ENCODE measurements around the gene SERPING1. TPM values are rescaled to one million over a fixed set of nuclear protein-coding genes. Genes with fewer than 3 reads are reported as not detected.
A peak's percentile ranks its signal among the peaks of the same experiment; 100 is the strongest.

SERPING1 gene
- total and polyA plus RNA-seq, 2 donors (not counting 3 experiments of a cell fraction or from before 2014, with no cell fraction given), result 0.30 TPM; not detected in 1

DNA sequence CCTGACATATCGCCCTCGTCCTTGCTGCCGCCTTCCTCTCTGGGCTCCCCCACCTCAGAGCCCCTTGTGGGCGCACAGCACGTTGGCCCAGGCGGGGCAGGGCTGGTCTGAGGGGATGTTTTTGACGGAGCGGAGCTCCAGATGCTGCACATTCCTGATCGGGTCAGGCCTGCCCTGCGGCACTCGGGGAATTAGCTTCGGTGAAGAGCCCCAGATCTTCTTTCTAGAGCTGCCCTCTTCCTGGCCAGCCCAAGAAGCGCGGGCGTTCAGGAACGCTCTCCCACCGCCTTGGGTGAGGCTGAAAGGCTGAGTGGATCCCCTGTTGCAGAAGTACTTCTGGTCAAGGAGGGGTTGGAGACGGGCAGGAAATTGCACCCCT, 40.1 kb downstream of the SERPING1 start:
- Histone ChIP-seq H2AFZ (ENCODE audit: low read depth, low read length) (peak overlapping the region; percentile 98), H3K9me1 (replicated peaks; ENCODE audit: control insufficient read depth, extremely low read depth, insufficient read depth, low read length) (no peaks in the 10 kb centered on the region), H3K4me3 (replicated peaks in 1 of 3; ENCODE audit: insufficient read depth in 1 of 3, low read depth in 1 of 3, low read length in 3 of 3) (peak overlapping the region; percentile 49 to 74 (median 55)), H3K36me3 (ENCODE audit: control insufficient read depth in 2 of 2, extremely low read depth in 1 of 2, insufficient read depth in 2 of 2, low read length in 2 of 2) (no peaks in the 10 kb centered on the region), H3K4me1 (ENCODE audit: control insufficient read depth, extremely low read depth, insufficient read depth, low read length) (peaks cover 24% of the 10 kb centered on the region), H3K27me3 (ENCODE audit: control insufficient read depth in 2 of 2, insufficient read depth in 2 of 2, low read length in 2 of 2) (peaks cover 4 to 7% of the 10 kb centered on the region in 2 experiments), H3K27ac (ENCODE audit: insufficient read depth, low read depth, low read length) (no peak overlapping the region), H3K9ac (replicated peaks; ENCODE audit: extremely low read depth, insufficient read depth, low read length) (peak overlapping the region; percentile 89), H3K9me3 (replicated peaks; ENCODE audit: control insufficient read depth, insufficient read depth, low read length) (no peaks in the 10 kb centered on the region), H3K4me2 (ENCODE audit: insufficient read depth, low read length) (peak overlapping the region; percentile 92), H4K20me1 (replicated peaks; ENCODE audit: control insufficient read depth, extremely low read depth, insufficient read depth, low read length) (no peaks in the 10 kb centered on the region), H3K79me2 (ENCODE audit: control insufficient read depth, insufficient read depth, low read length) (peaks cover 18% of the 10 kb centered on the region)
- CTCF ChIA-PET, result interaction anchor here (2.1 kb wide), 1 partner anchor 70 kb away, joined by 7 read pairs; the partner anchor contains the start of gene UBE2L6
- BruUV-seq (replicated peaks), result no TSS peak
- FAIRE-seq (no peak), DNase-seq (ENCODE audit: low read depth, low spot score) (no peak)
- TF ChIP-seq, protein P1, sequence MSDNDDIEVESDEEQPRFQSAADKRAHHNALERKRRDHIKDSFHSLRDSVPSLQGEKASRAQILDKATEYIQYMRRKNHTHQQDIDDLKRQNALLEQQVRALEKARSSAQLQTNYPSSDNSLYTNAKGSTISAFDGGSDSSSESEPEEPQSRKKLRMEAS (IDR thresholded peaks at IDR 0.05; ENCODE audit: insufficient read depth, insufficient read length), result no peak
- TF ChIP-seq GATA2 (IDR thresholded peaks at IDR 0.05; ENCODE audit: insufficient read depth, insufficient read length, low read depth, low read length), result no peak
- dilution Hi-C loops (cut with MboI; ENCODE audit: extremely low pct_ligation_motif_present, low sequenced_read_pairs) (no loop called here), intact Hi-C loops (cut with micrococcal nuclease) (loop anchor here (1.0 to 2.0 kb wide), 3 partner anchors 20 to 213 kb away; partner anchors contain the start of gene CLP1)
- POLR2A ChIA-PET, result no interaction called here

GRCh38 chr11:57638005-57638781, 40.7 kb downstream of the SERPING1 start:
- CTCF ChIA-PET, result interaction anchor here (2.1 to 4.1 kb wide), 2 partner anchors 68 to 70 kb away, joined by 7 to 154 read pairs; partner anchors contain the start of gene UBE2L6
- TF ChIP-seq, protein P1 (IDR thresholded peaks at IDR 0.05; ENCODE audit: insufficient read depth, insufficient read length), result no peak
- TF ChIP-seq EZH2 (IDR thresholded peaks at IDR 0.05; ENCODE audit: borderline replicate concordance, low read depth, low read length, severe bottlenecking), result no peak
- TF ChIP-seq MYC (IDR thresholded peaks at IDR 0.05; ENCODE audit: low read depth, low read length), result no peak
- TF ChIP-seq GATA2 (IDR thresholded peaks at IDR 0.05; ENCODE audit: insufficient read depth, insufficient read length, low read depth, low read length), result no peak
- TF ChIP-seq POLR2A (IDR thresholded peaks at IDR 0.05; ENCODE audit: low read depth, low read length), result peak; percentile 82
- TF ChIP-seq, protein P2, sequence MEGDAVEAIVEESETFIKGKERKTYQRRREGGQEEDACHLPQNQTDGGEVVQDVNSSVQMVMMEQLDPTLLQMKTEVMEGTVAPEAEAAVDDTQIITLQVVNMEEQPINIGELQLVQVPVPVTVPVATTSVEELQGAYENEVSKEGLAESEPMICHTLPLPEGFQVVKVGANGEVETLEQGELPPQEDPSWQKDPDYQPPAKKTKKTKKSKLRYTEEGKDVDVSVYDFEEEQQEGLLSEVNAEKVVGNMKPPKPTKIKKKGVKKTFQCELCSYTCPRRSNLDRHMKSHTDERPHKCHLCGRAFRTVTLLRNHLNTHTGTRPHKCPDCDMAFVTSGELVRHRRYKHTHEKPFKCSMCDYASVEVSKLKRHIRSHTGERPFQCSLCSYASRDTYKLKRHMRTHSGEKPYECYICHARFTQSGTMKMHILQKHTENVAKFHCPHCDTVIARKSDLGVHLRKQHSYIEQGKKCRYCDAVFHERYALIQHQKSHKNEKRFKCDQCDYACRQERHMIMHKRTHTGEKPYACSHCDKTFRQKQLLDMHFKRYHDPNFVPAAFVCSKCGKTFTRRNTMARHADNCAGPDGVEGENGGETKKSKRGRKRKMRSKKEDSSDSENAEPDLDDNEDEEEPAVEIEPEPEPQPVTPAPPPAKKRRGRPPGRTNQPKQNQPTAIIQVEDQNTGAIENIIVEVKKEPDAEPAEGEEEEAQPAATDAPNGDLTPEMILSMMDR (IDR thresholded peaks at IDR 0.05; ENCODE audit: extremely low read depth in 1 of 2, insufficient read depth in 1 of 2, low read depth in 1 of 2, low read length in 2 of 2), result no peak
- TF ChIP-seq JUN (IDR thresholded peaks at IDR 0.05; ENCODE audit: borderline replicate concordance, insufficient read depth, insufficient read length, low read depth), result no peak
- peak; percentile 64 for TF ChIP-seq POLR2AphosphoS5 (IDR thresholded peaks at IDR 0.05; ENCODE audit: insufficient read depth, low read depth, low read length)
- no peak for TF ChIP-seq FOS (IDR thresholded peaks at IDR 0.05; ENCODE audit: borderline replicate concordance, insufficient read depth, low read length)

More at GRCh38 chr11:57638005-57638781, 40.7 kb downstream of the SERPING1 start:
- H3K27me3 ChIP-seq (ENCODE audit: control insufficient read depth in 2 of 2, insufficient read depth in 2 of 2, low read length in 2 of 2), result peaks cover 2 to 7% of the 10 kb centered on the region in 2 experiments
- no TSS peak for BruUV-seq (replicated peaks)
- H2AFZ ChIP-seq (ENCODE audit: low read depth, low read length), result peak overlapping the region; percentile 98
- H3K4me2 ChIP-seq (ENCODE audit: insufficient read depth, low read length), result peak overlapping the region; percentile 92
- peaks cover 18% of the 10 kb centered on the region for H3K79me2 ChIP-seq (ENCODE audit: control insufficient read depth, insufficient read depth, low read length)
- dilution Hi-C loops (cut with MboI; ENCODE audit: extremely low pct_ligation_motif_present, low sequenced_read_pairs), result no loop called here
- no peaks in the 10 kb centered on the region for H3K36me3 ChIP-seq (ENCODE audit: control insufficient read depth in 2 of 2, extremely low read depth in 1 of 2, insufficient read depth in 2 of 2, low read length in 2 of 2)
- no peaks in the 10 kb centered on the region for H4K20me1 ChIP-seq (replicated peaks; ENCODE audit: control insufficient read depth, extremely low read depth, insufficient read depth, low read length)
- intact Hi-C loops (cut with micrococcal nuclease), result loop anchor here (1.0 to 2.0 kb wide), 3 partner anchors 19 to 213 kb away; partner anchors contain the start of gene CLP1
- FAIRE-seq (peak; percentile 93), DNase-seq (ENCODE audit: low read depth, low spot score) (peak; percentile 80)
- peaks cover 24% of the 10 kb centered on the region for H3K4me1 ChIP-seq (ENCODE audit: control insufficient read depth, extremely low read depth, insufficient read depth, low read length)
- peak overlapping the region; percentile 89 for H3K9ac ChIP-seq (replicated peaks; ENCODE audit: extremely low read depth, insufficient read depth, low read length)
- peak overlapping the region; percentile 81 for H3K27ac ChIP-seq (ENCODE audit: insufficient read depth, low read depth, low read length)
- POLR2A ChIA-PET, result no interaction called here
- H3K9me1 ChIP-seq (replicated peaks; ENCODE audit: control insufficient read depth, extremely low read depth, insufficient read depth, low read length), result no peaks in the 10 kb centered on the region
- no peaks in the 10 kb centered on the region for H3K9me3 ChIP-seq (replicated peaks; ENCODE audit: control insufficient read depth, insufficient read depth, low read length)
- peak overlapping the region; percentile 55 to 87 (median 74) for H3K4me3 ChIP-seq (replicated peaks in 1 of 3; ENCODE audit: insufficient read depth in 1 of 3, low read depth in 1 of 3, low read length in 3 of 3)

All from endothelial cell of umbilical vein (primary cell).